AG04450 (cell line): ENCODE results near the gene SEPTIN12. TPM values are rescaled to one million over a fixed set of nuclear protein-coding genes. Genes with fewer than 3 reads are reported as not detected.

Experiments
- CTCF ChIA-PET: fragments of 300-600, 350-600 bp; formaldehyde crosslinking; extraction: SDS; loops from one replicate; lab custom pipeline; 2022; ENCODE audit warnings: antibody characterized with exemption, inconsistent platforms; lab: Charles Lee
- POLR2A ChIA-PET: fragments of 350-600 bp; formaldehyde crosslinking; extraction: SDS; loops from one replicate; lab custom pipeline; 2021; ENCODE audit warnings: antibody characterized with exemption, inconsistent platforms; lab: Yijun Ruan, JAX
- DNase-seq: peaks from one replicate; pipeline ENCODE4 v3.0.0-alpha.2; 2011; ENCODE audit warnings: low read depth, low spot score
- H3K27ac ChIP-seq: one replicate; pipeline ENCODE4 v1.5.1; 2012; ENCODE audit warnings: low read depth, low read length, control low read depth
- H3K27me3 ChIP-seq: one replicate; pipeline ENCODE4 v1.6.0; 2012; ENCODE audit warnings: low read length; ENCODE audit not compliant: control insufficient read depth, insufficient read depth
- H3K4me3 ChIP-seq: 2 replicates; pipeline ENCODE4 v1.5.1; 2011; ENCODE audit warnings: mild to moderate bottlenecking, low read depth, low read length, control low read depth
- H3K9me3 ChIP-seq: 2 replicates; pipeline ENCODE4 v1.5.1; 2012; ENCODE audit warnings: low read length; ENCODE audit not compliant: control insufficient read depth, insufficient read depth
- CTCF ChIP-seq: IDR thresholded peaks from 2 replicates; pipeline ENCODE4 v1.5.1; 2011; ENCODE audit warnings: low read depth, low read length, control low read depth, inconsistent platforms
- polyA plus RNA-seq: library from polyadenylated mRNA; depleted of rRNA; stranded (reverse); fragments of >200 nt; gene quantifications from 2 replicates; pipeline ENCODE4 v1.2.3, GENCODE V29; 2011

The SEPTIN12 gene
- polyA plus RNA-seq, 1 experiment = not detected

DNA sequence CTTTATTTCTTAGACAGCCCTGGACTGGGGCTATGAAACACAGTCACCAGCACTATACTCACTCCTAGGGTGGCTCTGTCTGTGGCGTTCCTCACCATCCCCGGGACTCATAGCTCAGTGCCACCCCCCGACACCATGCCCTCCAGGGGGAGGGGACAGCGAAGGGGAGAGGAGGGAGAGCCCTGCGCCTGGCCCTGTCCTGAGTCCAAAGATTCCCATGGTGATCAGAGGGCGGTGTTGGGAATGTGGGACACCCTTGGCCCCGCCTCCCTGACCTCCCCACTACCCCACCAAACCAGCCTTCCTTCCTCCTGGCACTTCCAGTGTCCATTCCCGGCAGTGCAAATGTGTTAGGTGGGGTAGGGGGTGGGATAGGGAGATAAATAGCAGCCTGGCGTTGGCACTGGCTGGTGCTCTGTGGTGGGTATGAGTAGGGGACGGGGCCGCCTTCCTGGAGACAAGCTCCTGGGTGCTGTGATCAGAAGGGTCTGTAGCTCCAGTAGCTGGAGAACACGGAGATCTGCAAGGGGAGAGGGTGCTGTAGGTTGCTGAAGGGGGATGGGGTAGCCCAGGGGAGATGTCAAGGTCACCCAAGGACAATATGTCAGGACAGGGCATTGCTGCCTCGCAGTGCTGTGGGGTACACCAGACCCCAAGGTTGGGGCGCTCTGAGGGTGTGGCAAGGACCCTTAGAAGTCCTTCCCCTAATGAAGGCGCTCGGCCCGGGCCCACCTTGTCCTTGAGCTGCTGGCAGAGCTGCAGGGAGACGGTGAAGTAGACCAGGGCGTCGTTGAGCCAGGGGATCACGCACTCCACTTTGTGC, 9.0 kb upstream of the SEPTIN12 start:
- CTCF ChIA-PET = no interaction called here

GRCh38 chr16:4795828-4796572, 7.9 kb upstream of the SEPTIN12 start:
- ChIA-PET POLR2A (interaction anchor here (0.8 kb wide), 1 partner anchor 23 kb away, joined by 3 read pairs; no protein-coding TSS in a partner anchor), CTCF (no interaction called here)
- Histone ChIP-seq H3K4me3 (no peak overlapping the region), H3K9me3 (no peaks in the 10 kb centered on the region; the same call in 1 of the 2 replicates), H3K27ac (no peak overlapping the region), H3K27me3 (no peaks in the 10 kb centered on the region)
- no peak for DNase-seq
- no peak for TF ChIP-seq CTCF

More for the DNA sequence above, 9.0 kb upstream of the SEPTIN12 start:
- no peak for DNase-seq
- no peaks in the 10 kb centered on the region for H3K27me3 ChIP-seq
- no peak for TF ChIP-seq CTCF
- no peaks in the 10 kb centered on the region; the same call in 1 of the 2 replicates for H3K9me3 ChIP-seq
- no peak overlapping the region for H3K27ac ChIP-seq
- POLR2A ChIA-PET = interaction anchor here (0.8 kb wide), 1 partner anchor 24 kb away, joined by 3 read pairs; no protein-coding TSS in a partner anchor
- no peak overlapping the region for H3K4me3 ChIP-seq

GRCh38 chr16:4795181-4795827, 7.2 kb upstream of the SEPTIN12 start, which contains the start of gene SMIM22:
SMIM22 (plus strand) TSS chr16:4795369; CDS start chr16:4795735, 366 bp downstream.
- Histone ChIP-seq H3K4me3 (no peak within 1 kb of the TSS), H3K27me3 (no peaks in the 10 kb centered on the region), H3K9me3 (no peaks in the 10 kb centered on the region; the same call in 1 of the 2 replicates), H3K27ac (no peak within 1 kb of the TSS)
- no peak for DNase-seq
- POLR2A ChIA-PET = no interaction called here
- CTCF ChIA-PET = no interaction called here
- TF ChIP-seq CTCF = no peak

GRCh38 chr16:4792951-4793513, 4.9 kb upstream of the SEPTIN12 start:
- no peak for DNase-seq
- CTCF ChIA-PET = interaction anchor here (0.7 kb wide), 1 partner anchor 490 kb away, joined by 3 read pairs; no protein-coding TSS in a partner anchor
- Histone ChIP-seq H3K9me3 (no peaks in the 10 kb centered on the region), H3K27me3 (peaks cover 6% of the 10 kb centered on the region), H3K4me3 (no peak overlapping the region), H3K27ac (no peak overlapping the region)
- POLR2A ChIA-PET = no interaction called here
- TF ChIP-seq CTCF = no peak
